Neural crest cell (in vitro differentiated cells): ENCODE measurements around the gene STK33. TPM values are rescaled to one million over a fixed set of nuclear protein-coding genes. Genes with fewer than 3 reads are reported as not detected.

Experiments used
- DNase-seq: peaks from one replicate; pipeline ENCODE4 v3.0.0; 2021; ENCODE audit warnings: low read depth, mixed read lengths, low spot score
- H3K27ac Mint-ChIP-seq: one replicate; pipeline ENCODE4 v1.8.0; 2021; ENCODE audit warnings: mild to moderate bottlenecking, mixed read lengths; ENCODE audit not compliant: unreplicated experiment
- H3K27me3 Mint-ChIP-seq: 2 replicates; pipeline ENCODE4 v1.8.0; 2021; ENCODE audit warnings: low read depth, mild to moderate bottlenecking, mixed read lengths
- H3K36me3 Mint-ChIP-seq: 2 replicates; pipeline ENCODE4 v1.8.0; 2021; ENCODE audit warnings: low read depth, mild to moderate bottlenecking, mixed read lengths
- H3K4me1 Mint-ChIP-seq: 2 replicates; pipeline ENCODE4 v1.8.0; 2021; ENCODE audit warnings: mixed read lengths
- H3K4me3 Mint-ChIP-seq: one replicate; pipeline ENCODE4 v1.8.0; 2021; ENCODE audit warnings: mild to moderate bottlenecking, mixed read lengths
- H3K9me3 Mint-ChIP-seq: 2 replicates; pipeline ENCODE4 v1.8.0; 2021; ENCODE audit warnings: mixed read lengths
- CTCF ChIP-seq: fragments of 200-600 bp; sonication (generic); conservative IDR thresholded peaks from 2 replicates; pipeline ENCODE4 v1.5.0; 2021; ENCODE audit warnings: antibody characterized with exemption, mild to moderate bottlenecking
- total RNA-seq: library from RNA; stranded (reverse); gene quantifications from 2 replicates; pipeline ENCODE4 v1.2.1, GENCODE V29; 2021

STK33 gene
- total RNA-seq, 1 donor from 2014 or later = 17.3 TPM

GRCh38 chr11:8357891-8358566, 236.0 kb downstream of the STK33 start:
- no peak for DNase-seq
- Mint-ChIP-seq H3K4me3 (no peak overlapping the region), H3K27ac (no peak overlapping the region), H3K9me3 (no peaks in the 10 kb centered on the region), H3K4me1 (peaks cover 12% of the 10 kb centered on the region), H3K27me3 (no peaks in the 10 kb centered on the region), H3K36me3 (no peaks in the 10 kb centered on the region)
- no peak for TF ChIP-seq CTCF

- H3K27ac Mint-ChIP-seq = no peak overlapping the region
- no peaks in the 10 kb centered on the region for H3K36me3 Mint-ChIP-seq
- DNase-seq = no peak
- no peak for TF ChIP-seq CTCF
- no peaks in the 10 kb centered on the region for H3K9me3 Mint-ChIP-seq
- H3K27me3 Mint-ChIP-seq = no peaks in the 10 kb centered on the region
- H3K4me3 Mint-ChIP-seq = no peak overlapping the region
- peaks cover 12% of the 10 kb centered on the region for H3K4me1 Mint-ChIP-seq
Observed at GRCh38 chr11:8357505-8357888, 236.5 kb downstream of the STK33 start.

GRCh38 chr11:8356721-8357504, 237.1 kb downstream of the STK33 start:
- H3K36me3 Mint-ChIP-seq = no peaks in the 10 kb centered on the region
- no peak overlapping the region for H3K4me3 Mint-ChIP-seq
- DNase-seq = no peak
- peaks cover 12% of the 10 kb centered on the region for H3K4me1 Mint-ChIP-seq
- H3K27me3 Mint-ChIP-seq = no peaks in the 10 kb centered on the region
- no peak overlapping the region for H3K27ac Mint-ChIP-seq
- no peaks in the 10 kb centered on the region for H3K9me3 Mint-ChIP-seq
- TF ChIP-seq CTCF = no peak

GRCh38 chr11:8356216-8356615, 237.8 kb downstream of the STK33 start:
- H3K27me3 Mint-ChIP-seq = no peaks in the 10 kb centered on the region
- no peaks in the 10 kb centered on the region for H3K9me3 Mint-ChIP-seq
- no peak for TF ChIP-seq CTCF
- H3K36me3 Mint-ChIP-seq = no peaks in the 10 kb centered on the region
- peaks cover 12% of the 10 kb centered on the region for H3K4me1 Mint-ChIP-seq
- H3K27ac Mint-ChIP-seq = no peak overlapping the region
- no peak overlapping the region for H3K4me3 Mint-ChIP-seq
- no peak for DNase-seq

GRCh38 chr11:8355416-8355742, 238.6 kb downstream of the STK33 start:
- H3K9me3 Mint-ChIP-seq = no peaks in the 10 kb centered on the region
- H3K27me3 Mint-ChIP-seq = no peaks in the 10 kb centered on the region
- H3K4me3 Mint-ChIP-seq = no peak overlapping the region
- H3K36me3 Mint-ChIP-seq = no peaks in the 10 kb centered on the region
- peaks cover 12% of the 10 kb centered on the region for H3K4me1 Mint-ChIP-seq
- no peak for TF ChIP-seq CTCF
- DNase-seq = no peak
- no peak overlapping the region for H3K27ac Mint-ChIP-seq
